GM12891 (cell line): ENCODE measurements around the gene GTF3C2.

Experiments
- POLR2AphosphoS5 ChIP-seq: IDR thresholded peaks from 2 replicates; pipeline ENCODE4 v1.6.1; 2011; ENCODE audit warnings: low read depth, low read length, control low read depth
- TAF1 ChIP-seq: IDR thresholded peaks from 2 replicates; pipeline ENCODE4 v1.6.1; 2011; ENCODE audit warnings: low read depth, low read length, control low read depth

DNA sequence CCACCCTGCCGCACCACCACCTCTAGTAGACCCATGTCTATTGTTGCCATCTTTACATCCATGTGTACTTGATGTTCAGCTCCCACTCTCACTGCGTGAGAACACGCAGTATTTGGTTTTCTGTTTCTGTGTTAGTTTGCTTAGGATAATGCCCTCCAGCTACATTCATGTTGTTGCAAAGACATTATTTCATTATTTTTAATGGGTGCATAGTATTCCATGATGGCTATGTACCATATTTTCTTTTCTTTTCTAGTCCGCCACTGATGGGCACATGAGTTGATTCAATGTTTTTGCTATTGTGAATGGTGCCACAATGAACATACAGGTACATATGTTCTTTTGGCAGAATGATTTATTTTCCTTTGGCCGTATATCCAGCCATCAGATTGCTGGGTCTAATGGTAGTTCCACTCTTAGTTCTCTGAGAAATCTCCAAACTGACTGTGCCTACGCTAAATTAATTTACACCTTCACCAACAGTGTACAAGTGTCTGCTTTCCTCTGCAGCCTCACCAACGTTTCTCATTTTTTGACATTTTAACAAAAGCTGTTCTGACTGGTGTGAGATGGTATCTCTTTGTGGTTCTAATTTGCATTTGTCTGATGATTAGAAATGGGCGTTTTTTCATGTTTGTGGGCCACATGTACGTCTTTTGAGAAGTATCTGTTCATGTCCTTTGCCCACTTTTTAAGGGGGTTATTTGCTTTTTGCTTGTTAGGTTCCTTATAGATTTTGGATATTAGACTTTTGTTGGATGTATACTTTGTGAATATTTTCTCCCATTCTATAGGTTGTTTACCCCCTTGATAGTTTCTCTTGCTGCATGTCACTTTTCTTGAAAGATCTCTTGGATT, 34.5 kb upstream of the GTF3C2 start:
- TF ChIP-seq TAF1 (no peak), POLR2AphosphoS5 (no peak)
